Nephron progenitor cell (in vitro differentiated cells): ENCODE data around the gene DRP2.

Experiments
- DNase-seq: peaks from one replicate; pipeline ENCODE4 v3.0.0; 2021
- H3K27ac Mint-ChIP-seq: 2 replicates; pipeline ENCODE4 v1.8.0; 2021; ENCODE audit warnings: mild to moderate bottlenecking, moderate library complexity, mixed read lengths
- H3K27me3 Mint-ChIP-seq: 2 replicates; pipeline ENCODE4 v1.8.0; 2021; ENCODE audit warnings: mild to moderate bottlenecking, low read depth, mixed read lengths; ENCODE audit not compliant: poor library complexity
- H3K36me3 Mint-ChIP-seq: 2 replicates; pipeline ENCODE4 v1.8.0; 2021; ENCODE audit warnings: low read depth, mixed read lengths
- H3K4me1 Mint-ChIP-seq: 2 replicates; pipeline ENCODE4 v1.8.0; 2021; ENCODE audit warnings: mixed read lengths
- H3K4me3 Mint-ChIP-seq: 2 replicates; pipeline ENCODE4 v1.8.0; 2021; ENCODE audit warnings: mild to moderate bottlenecking, moderate library complexity, mixed read lengths
- H3K9me3 Mint-ChIP-seq: 2 replicates; pipeline ENCODE4 v1.8.0; 2021; ENCODE audit warnings: mild to moderate bottlenecking, moderate library complexity, mixed read lengths
- TF ChIP-seq, protein P1 (sequence below): fragments of 200-600 bp; sonication (generic); IDR thresholded peaks from 2 replicates; pipeline ENCODE4 v1.5.0; 2021; ENCODE audit warnings: antibody characterized with exemption

The DRP2 gene

DNA sequence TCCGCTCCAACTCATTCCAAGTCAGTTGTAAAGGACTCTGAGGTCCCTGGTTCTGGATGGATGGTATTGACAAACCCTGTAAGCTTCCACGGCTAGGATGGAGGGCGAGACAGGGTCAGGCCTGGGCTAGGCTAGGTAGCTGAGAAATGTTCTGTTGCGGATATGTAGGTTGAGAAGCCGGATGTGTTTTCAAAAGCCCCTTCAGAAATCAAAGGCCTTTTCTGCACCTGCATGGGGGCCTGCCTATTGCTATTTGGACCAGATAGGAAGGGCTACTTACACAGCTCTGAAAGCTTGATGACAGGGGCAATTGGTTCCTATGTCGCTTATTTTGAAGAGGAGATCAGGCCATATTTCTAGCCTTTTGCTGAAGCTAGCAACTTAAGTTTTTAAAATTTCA is 1.9 kb upstream of the DRP2 start:
- Mint-ChIP-seq H3K27me3 (peaks cover 4% of the 10 kb centered on the region), H3K4me1 (peaks cover 19% of the 10 kb centered on the region), H3K9me3 (peaks cover 58% of the 10 kb centered on the region), H3K36me3 (no peaks in the 10 kb centered on the region), H3K4me3 (no peak overlapping the region), H3K27ac (no peak overlapping the region)
- no peak for DNase-seq
- TF ChIP-seq, protein P1, sequence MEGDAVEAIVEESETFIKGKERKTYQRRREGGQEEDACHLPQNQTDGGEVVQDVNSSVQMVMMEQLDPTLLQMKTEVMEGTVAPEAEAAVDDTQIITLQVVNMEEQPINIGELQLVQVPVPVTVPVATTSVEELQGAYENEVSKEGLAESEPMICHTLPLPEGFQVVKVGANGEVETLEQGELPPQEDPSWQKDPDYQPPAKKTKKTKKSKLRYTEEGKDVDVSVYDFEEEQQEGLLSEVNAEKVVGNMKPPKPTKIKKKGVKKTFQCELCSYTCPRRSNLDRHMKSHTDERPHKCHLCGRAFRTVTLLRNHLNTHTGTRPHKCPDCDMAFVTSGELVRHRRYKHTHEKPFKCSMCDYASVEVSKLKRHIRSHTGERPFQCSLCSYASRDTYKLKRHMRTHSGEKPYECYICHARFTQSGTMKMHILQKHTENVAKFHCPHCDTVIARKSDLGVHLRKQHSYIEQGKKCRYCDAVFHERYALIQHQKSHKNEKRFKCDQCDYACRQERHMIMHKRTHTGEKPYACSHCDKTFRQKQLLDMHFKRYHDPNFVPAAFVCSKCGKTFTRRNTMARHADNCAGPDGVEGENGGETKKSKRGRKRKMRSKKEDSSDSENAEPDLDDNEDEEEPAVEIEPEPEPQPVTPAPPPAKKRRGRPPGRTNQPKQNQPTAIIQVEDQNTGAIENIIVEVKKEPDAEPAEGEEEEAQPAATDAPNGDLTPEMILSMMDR = no peak

GRCh38 chrX:101219864-101220346 is 319 bp downstream of the DRP2 start:
- DNase-seq = peak; percentile 5
- no peaks in the 10 kb centered on the region for H3K36me3 Mint-ChIP-seq
- H3K9me3 Mint-ChIP-seq = peaks cover 49% of the 10 kb centered on the region
- TF ChIP-seq, protein P1 = no peak
- H3K4me1 Mint-ChIP-seq = peaks cover 19% of the 10 kb centered on the region
- H3K27ac Mint-ChIP-seq = peak overlapping the region; percentile 30
- peaks cover 6% of the 10 kb centered on the region for H3K27me3 Mint-ChIP-seq
- H3K4me3 Mint-ChIP-seq = peak overlapping the region; percentile 61

DNA sequence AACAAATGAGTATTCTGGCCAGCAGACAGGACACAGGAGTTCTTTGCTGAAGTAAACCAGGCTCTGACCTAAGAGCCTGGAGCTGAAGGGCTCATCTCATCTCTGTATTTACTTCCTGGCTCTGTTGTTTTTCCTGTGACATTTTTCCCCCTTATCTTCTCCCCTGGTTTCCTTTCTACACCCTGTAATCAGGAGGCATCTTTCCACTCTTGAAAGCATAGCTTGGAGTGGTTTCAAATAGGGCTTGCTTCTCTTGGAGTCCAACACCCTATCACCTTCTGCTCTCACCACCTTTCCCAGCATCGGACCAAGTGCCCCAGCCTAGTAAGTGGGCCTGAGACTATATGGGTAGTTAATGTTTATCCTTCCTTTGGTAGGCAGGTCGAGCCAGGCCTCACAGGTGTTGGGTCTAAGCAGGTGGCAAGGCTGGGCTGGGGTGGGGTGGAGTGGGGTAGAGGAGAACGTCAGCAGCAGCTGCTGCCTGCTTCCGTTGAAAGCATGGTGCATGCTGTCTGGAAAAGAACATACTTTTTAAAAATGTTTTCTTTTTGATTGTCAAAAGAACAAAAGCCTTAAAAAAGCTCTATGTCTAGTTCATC is 1.2 kb downstream of the DRP2 start:
- Mint-ChIP-seq H3K4me1 (peaks cover 19% of the 10 kb centered on the region), H3K4me3 (peak overlapping the region; percentile 61), H3K27ac (no peak overlapping the region), H3K36me3 (no peaks in the 10 kb centered on the region), H3K27me3 (peaks cover 6% of the 10 kb centered on the region), H3K9me3 (peaks cover 43% of the 10 kb centered on the region)
- no peak for DNase-seq
- TF ChIP-seq, protein P1 = no peak

- TF ChIP-seq, protein P1 = no peak
- DNase-seq = no peak
- no peaks in the 10 kb centered on the region for H3K36me3 Mint-ChIP-seq
- H3K27ac Mint-ChIP-seq = no peak overlapping the region
- H3K9me3 Mint-ChIP-seq = peaks cover 27% of the 10 kb centered on the region
- H3K4me1 Mint-ChIP-seq = peaks cover 19% of the 10 kb centered on the region
- H3K4me3 Mint-ChIP-seq = no peak overlapping the region
- H3K27me3 Mint-ChIP-seq = peaks cover 2% of the 10 kb centered on the region
Measured at GRCh38 chrX:101223226-101223625, 3.6 kb downstream of the DRP2 start.

GRCh38 chrX:101229170-101229569 is 9.6 kb downstream of the DRP2 start:
- H3K4me1 Mint-ChIP-seq = no peaks in the 10 kb centered on the region
- no peaks in the 10 kb centered on the region for H3K36me3 Mint-ChIP-seq
- H3K4me3 Mint-ChIP-seq = no peak overlapping the region
- H3K27me3 Mint-ChIP-seq = peaks cover 3% of the 10 kb centered on the region
- no peak overlapping the region for H3K27ac Mint-ChIP-seq
- no peak for DNase-seq
- TF ChIP-seq, protein P1 = no peak
- peaks cover 25% of the 10 kb centered on the region for H3K9me3 Mint-ChIP-seq

- no peak for DNase-seq
- Mint-ChIP-seq H3K36me3 (no peaks in the 10 kb centered on the region), H3K9me3 (peaks cover 32% of the 10 kb centered on the region), H3K4me3 (no peak overlapping the region), H3K27me3 (peaks cover 6% of the 10 kb centered on the region), H3K27ac (no peak overlapping the region), H3K4me1 (no peaks in the 10 kb centered on the region)
- TF ChIP-seq, protein P1 = no peak
Measured at GRCh38 chrX:101230636-101231035, 11.1 kb downstream of the DRP2 start.
